Neuronal stem cell (in vitro differentiated cells): ENCODE data around the gene TMPRSS11D.

Experiments
- DNase-seq: peaks from one replicate; pipeline ENCODE4 v3.0.0-alpha.2; 2013; ENCODE audit warnings: low spot score
- H2AFZ ChIP-seq: one replicate; pipeline ENCODE4 v1.6.1; 2013; ENCODE audit warnings: mild to moderate bottlenecking, low read length, inconsistent platforms
- H2AK5ac ChIP-seq: 2 replicates; pipeline ENCODE4 v1.6.1; 2013; ENCODE audit warnings: low read depth, mild to moderate bottlenecking, inconsistent platforms, low read length, moderate library complexity, mixed read lengths
- H2BK120ac ChIP-seq: 2 replicates; pipeline ENCODE4 v1.6.1; 2013; ENCODE audit warnings: low read depth, mild to moderate bottlenecking, inconsistent platforms, low read length, moderate library complexity, mixed read lengths
- H2BK12ac ChIP-seq: one replicate; pipeline ENCODE4 v1.6.1; 2013; ENCODE audit warnings: low read length, inconsistent platforms
- H2BK15ac ChIP-seq: 2 replicates; pipeline ENCODE4 v1.6.1; 2013; ENCODE audit warnings: mild to moderate bottlenecking, low read length, inconsistent platforms, mixed read lengths
- H2BK5ac ChIP-seq: one replicate; pipeline ENCODE4 v1.6.1; 2013; ENCODE audit warnings: inconsistent platforms, mild to moderate bottlenecking, low read length, moderate library complexity
- H3K14ac ChIP-seq: one replicate; pipeline ENCODE4 v1.6.1; 2013; ENCODE audit warnings: low read length, inconsistent platforms
- H3K18ac ChIP-seq: 2 replicates; pipeline ENCODE4 v1.6.1; 2013; ENCODE audit warnings: low read length, inconsistent platforms
- H3K23ac ChIP-seq: 2 replicates; pipeline ENCODE4 v1.6.1; 2013; ENCODE audit warnings: low read depth, mild to moderate bottlenecking, mixed read lengths, low read length, inconsistent platforms; ENCODE audit not compliant: poor library complexity
- H3K27ac ChIP-seq: replicated peaks from 3 replicates; pipeline ENCODE4 v1.5.1; 2013; ENCODE audit warnings: low read length, inconsistent platforms
- H3K27me3 ChIP-seq, 3 experiments: 2 replicates each; pipeline ENCODE4 v1.6.1; 2013; ENCODE audit warnings: low read length in 3 of 3, mild to moderate bottlenecking in 2 of 3, inconsistent platforms in 1 of 3, low read depth in 1 of 3, mixed read lengths in 1 of 3, moderate library complexity in 1 of 3; ENCODE audit not compliant: control insufficient read depth in 3 of 3, insufficient read depth in 3 of 3
- H3K36me3 ChIP-seq, 2 donors: replicated peaks in 1 of 2; 2 replicates each; pipeline ENCODE4 v1.6.1; 2013; ENCODE audit warnings: low read length in 2 of 2; ENCODE audit not compliant: control insufficient read depth in 2 of 2, insufficient read depth in 2 of 2
- H3K4ac ChIP-seq: 2 replicates; pipeline ENCODE4 v1.6.1; 2013; ENCODE audit warnings: inconsistent platforms, mild to moderate bottlenecking, low read length, moderate library complexity
- H3K4me1 ChIP-seq, 2 donors: 1 replicate in 1 of 2; 2 replicates in 1 of 2; pipeline ENCODE4 v1.6.1; 2013; ENCODE audit warnings: low read length in 2 of 2, low read depth in 1 of 2; ENCODE audit not compliant: control insufficient read depth in 2 of 2, insufficient read depth in 1 of 2
- H3K4me2 ChIP-seq: one replicate; pipeline ENCODE4 v1.6.1; 2013; ENCODE audit warnings: mild to moderate bottlenecking, low read length, inconsistent platforms; ENCODE audit not compliant: insufficient read depth, poor library complexity, severe bottlenecking
- H3K4me3 ChIP-seq, 2 donors: 2 replicates each; pipeline ENCODE4 v1.5.1; 2013; ENCODE audit warnings: low read length in 2 of 2, mild to moderate bottlenecking in 2 of 2, inconsistent platforms in 1 of 2, moderate library complexity in 1 of 2
- H3K79me1 ChIP-seq: one replicate; pipeline ENCODE4 v1.6.1; 2013; ENCODE audit warnings: low read depth, mild to moderate bottlenecking, inconsistent platforms, low read length, moderate library complexity
- H3K9ac ChIP-seq: one replicate; pipeline ENCODE4 v1.6.1; 2013; ENCODE audit warnings: mild to moderate bottlenecking, low read depth, low read length, inconsistent platforms; ENCODE audit not compliant: poor library complexity
- H3K9me3 ChIP-seq, 2 donors: replicated peaks in 1 of 2; 2 replicates each; pipeline versions ENCODE3 to v1.6.1; 2013; ENCODE audit warnings: low read length in 2 of 2, mild to moderate bottlenecking in 2 of 2, inconsistent platforms in 1 of 2, low read depth in 1 of 2, mixed read lengths in 1 of 2, moderate library complexity in 1 of 2; ENCODE audit not compliant: control insufficient read depth in 2 of 2, insufficient read depth in 1 of 2
- H4K8ac ChIP-seq: one replicate; pipeline ENCODE4 v1.6.1; 2013; ENCODE audit warnings: low read depth, mild to moderate bottlenecking, inconsistent platforms, low read length, moderate library complexity
- H4K91ac ChIP-seq: one replicate; pipeline ENCODE4 v1.6.1; 2013; ENCODE audit warnings: low read length, low read depth, mild to moderate bottlenecking, inconsistent platforms; ENCODE audit not compliant: poor library complexity
- WGBS, 2 donors: extraction: QIAGEN DNeasy Blood & Tissue Kit; methylation state at CpG; one replicate each; pipeline ENCODE4 v1.1.7; 2013; ENCODE audit warnings: missing lambda C conversion rate in 2 of 2, mixed read lengths in 1 of 2; ENCODE audit not compliant: insufficient read length in 2 of 2, insufficient replicate concordance in 1 of 2; ENCODE audit errors: extremely low coverage in 2 of 2; 5-methylcytosine and 5-hydroxymethylcytosine counted together

Gene TMPRSS11D

DNA sequence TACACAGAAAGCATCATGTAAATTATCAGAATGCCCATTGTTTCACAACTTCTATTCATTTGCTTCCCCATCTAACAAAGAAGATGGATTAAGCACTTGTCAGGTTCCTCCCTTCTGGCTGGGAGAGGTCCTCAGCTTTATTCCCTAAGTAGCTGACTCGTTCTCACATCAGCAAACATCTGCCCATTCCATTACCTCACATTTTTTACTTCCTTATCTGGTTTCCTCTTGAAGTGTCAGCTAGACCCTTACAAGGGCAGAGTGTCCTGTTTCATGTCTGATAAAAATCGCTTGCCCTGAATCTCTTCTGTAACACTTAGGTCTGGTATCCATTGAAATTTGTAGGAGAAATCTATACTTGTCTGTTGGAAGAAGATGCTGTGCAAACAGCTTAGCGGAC is 44.7 kb upstream of the TMPRSS11D start:
- no peak for DNase-seq
- H3K18ac ChIP-seq, result no peak overlapping the region
- H2AFZ ChIP-seq, result no peak overlapping the region
- peaks cover 0 to 2% of the 10 kb centered on the region in 2 donors for H3K9me3 ChIP-seq
- no peak overlapping the region for H2BK15ac ChIP-seq
- no peak overlapping the region for H3K4me3 ChIP-seq
- H3K79me1 ChIP-seq, result no peaks in the 10 kb centered on the region
- H2BK12ac ChIP-seq, result no peak overlapping the region
- H3K14ac ChIP-seq, result no peak overlapping the region
- H2AK5ac ChIP-seq, result no peak overlapping the region
- no peaks in the 10 kb centered on the region for H3K4me1 ChIP-seq
- no peak overlapping the region for H3K23ac ChIP-seq
- H3K27me3 ChIP-seq, result no peaks in the 10 kb centered on the region
- no peak overlapping the region for H3K4ac ChIP-seq
- no peak overlapping the region for H2BK120ac ChIP-seq
- no peak overlapping the region for H4K91ac ChIP-seq
- H2BK5ac ChIP-seq, result no peak overlapping the region
- H3K27ac ChIP-seq, result no peak overlapping the region
- no CpG with 5 or more reads among the region's 3 CpGs for WGBS, 2 donors
- H4K8ac ChIP-seq, result no peak overlapping the region
- H3K9ac ChIP-seq, result no peak overlapping the region
- H3K36me3 ChIP-seq, result no peaks in the 10 kb centered on the region
- H3K4me2 ChIP-seq, result no peak overlapping the region

DNA sequence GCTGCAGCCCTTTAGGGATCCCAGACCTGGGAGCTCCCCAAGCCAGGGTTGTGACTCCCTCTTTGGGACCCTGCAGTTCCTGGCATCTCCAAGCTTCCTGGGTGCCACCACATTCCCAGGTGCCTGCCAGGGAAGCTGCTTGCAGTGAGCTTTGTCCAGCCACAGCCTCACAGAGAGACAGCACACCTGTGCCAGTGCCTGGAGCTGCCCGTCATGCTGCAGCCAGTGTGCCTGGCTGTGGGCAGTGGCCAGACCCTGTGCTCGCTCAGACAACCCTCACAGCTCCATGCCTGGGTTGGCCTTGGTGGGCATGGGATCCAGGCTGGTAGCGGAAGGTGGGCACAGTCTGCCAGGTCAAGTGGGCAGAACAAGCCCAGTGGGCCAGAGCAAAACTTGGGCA is 43.4 kb upstream of the TMPRSS11D start:
- no CpG with 5 or more reads among the region's 3 CpGs for WGBS, 2 donors
- H3K4me1 ChIP-seq, result no peaks in the 10 kb centered on the region

DNA sequence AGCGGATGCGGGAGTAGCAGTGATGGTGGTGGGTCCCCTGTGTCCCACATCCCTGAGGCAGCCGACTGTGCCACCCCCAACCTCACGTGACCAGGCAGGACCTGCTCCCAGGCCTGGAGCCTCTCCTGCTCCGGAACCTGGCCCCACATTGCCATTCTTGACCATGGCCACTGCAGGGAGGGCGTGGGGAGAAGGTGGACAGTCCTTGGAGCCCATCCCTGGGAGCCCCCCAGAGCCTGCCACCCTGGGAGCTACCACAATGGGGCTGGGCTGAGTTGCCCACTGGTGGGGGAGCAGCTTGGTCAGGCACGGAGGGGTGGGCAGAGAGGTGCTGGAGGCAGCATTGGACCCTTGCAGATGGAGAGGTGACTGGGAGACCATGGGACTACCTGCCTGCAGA is 42.7 kb upstream of the TMPRSS11D start:
- Histone ChIP-seq H3K9ac (no peak overlapping the region), H3K27me3 (no peaks in the 10 kb centered on the region), H2AK5ac (peak overlapping the region; percentile 54), H2BK5ac (no peak overlapping the region), H2BK15ac (no peak overlapping the region), H3K18ac (no peak overlapping the region), H3K79me1 (no peaks in the 10 kb centered on the region), H4K8ac (no peak overlapping the region), H2AFZ (no peak overlapping the region), H3K23ac (peak overlapping the region; percentile 65), H3K4me1 (no peaks in the 10 kb centered on the region), H3K4me2 (no peak overlapping the region), H3K4me3 (no peak overlapping the region), H3K27ac (no peak overlapping the region), H3K9me3 (peaks cover 0 to 2% of the 10 kb centered on the region in 2 donors), H3K14ac (peak overlapping the region; percentile 25), H4K91ac (no peak overlapping the region), H3K4ac (no peak overlapping the region), H2BK120ac (no peak overlapping the region), H3K36me3 (no peaks in the 10 kb centered on the region), H2BK12ac (no peak overlapping the region)
- no peak for DNase-seq
- no CpG with 5 or more reads among the region's 7 CpGs for WGBS, 2 donors

More for the DNA sequence above, 43.4 kb upstream of the TMPRSS11D start:
- no peak overlapping the region for H3K9ac ChIP-seq
- H2AFZ ChIP-seq, result no peak overlapping the region
- H2BK15ac ChIP-seq, result no peak overlapping the region
- H2BK12ac ChIP-seq, result no peak overlapping the region
- no peaks in the 10 kb centered on the region for H3K79me1 ChIP-seq
- no peak for DNase-seq
- H3K27me3 ChIP-seq, result no peaks in the 10 kb centered on the region
- no peak overlapping the region for H2BK5ac ChIP-seq
- H3K4me2 ChIP-seq, result no peak overlapping the region
- H3K18ac ChIP-seq, result peak overlapping the region; percentile 72
- H3K4me3 ChIP-seq, result no peak overlapping the region
- no peak overlapping the region for H4K91ac ChIP-seq
- no peak overlapping the region for H4K8ac ChIP-seq
- H3K9me3 ChIP-seq, result peaks cover 0 to 2% of the 10 kb centered on the region in 2 donors
- no peak overlapping the region for H3K4ac ChIP-seq
- no peak overlapping the region for H2BK120ac ChIP-seq
- H3K36me3 ChIP-seq, result no peaks in the 10 kb centered on the region
- H3K23ac ChIP-seq, result peak overlapping the region; percentile 45
- H3K14ac ChIP-seq, result peak overlapping the region; percentile 86
- no peak overlapping the region for H3K27ac ChIP-seq
- H2AK5ac ChIP-seq, result peak overlapping the region; percentile 60

DNA sequence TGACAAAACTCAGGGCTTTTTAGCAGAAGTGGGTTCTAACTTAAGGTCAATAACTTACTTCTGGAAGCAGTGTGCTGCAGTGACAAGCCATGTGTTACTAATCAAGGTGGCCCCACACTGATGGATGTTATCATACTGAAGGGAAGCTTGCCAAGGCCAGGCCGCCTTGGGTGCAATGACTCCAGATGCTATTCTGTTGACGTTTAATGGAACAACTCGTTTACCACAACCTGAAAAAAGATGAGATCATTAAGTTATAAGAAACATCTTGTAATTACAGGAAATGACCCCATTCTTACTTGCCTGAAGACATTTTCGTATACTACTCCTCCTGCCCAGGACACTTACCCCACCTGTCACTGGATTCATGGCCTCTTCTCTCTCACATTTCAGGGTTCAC is 38.9 kb upstream of the TMPRSS11D start:
- Histone ChIP-seq H3K79me1 (no peaks in the 10 kb centered on the region), H3K4me3 (no peak overlapping the region), H3K14ac (no peak overlapping the region), H3K27me3 (no peaks in the 10 kb centered on the region), H2BK5ac (no peak overlapping the region), H2BK15ac (no peak overlapping the region), H2BK12ac (no peak overlapping the region), H3K9ac (no peak overlapping the region), H3K27ac (no peak overlapping the region), H3K36me3 (no peaks in the 10 kb centered on the region), H2AFZ (no peak overlapping the region), H2AK5ac (no peak overlapping the region), H2BK120ac (no peak overlapping the region), H3K23ac (no peak overlapping the region), H4K91ac (no peak overlapping the region), H3K18ac (no peak overlapping the region), H3K4me2 (no peak overlapping the region), H3K4ac (no peak overlapping the region), H3K4me1 (no peaks in the 10 kb centered on the region), H3K9me3 (peaks cover 0 to 2% of the 10 kb centered on the region in 2 donors), H4K8ac (no peak overlapping the region)
- WGBS, 2 donors, result no CpG with 5 or more reads among the region's 4 CpGs
- no peak for DNase-seq
